ENCODE data around the gene FNDC3B. TPM values are rescaled to one million over a fixed set of nuclear protein-coding genes. Genes with fewer than 3 reads are reported as not detected.

FNDC3B gene
- total RNA-seq, 2 donors from 2014 or later: 80.6 to 107 TPM

DNA sequence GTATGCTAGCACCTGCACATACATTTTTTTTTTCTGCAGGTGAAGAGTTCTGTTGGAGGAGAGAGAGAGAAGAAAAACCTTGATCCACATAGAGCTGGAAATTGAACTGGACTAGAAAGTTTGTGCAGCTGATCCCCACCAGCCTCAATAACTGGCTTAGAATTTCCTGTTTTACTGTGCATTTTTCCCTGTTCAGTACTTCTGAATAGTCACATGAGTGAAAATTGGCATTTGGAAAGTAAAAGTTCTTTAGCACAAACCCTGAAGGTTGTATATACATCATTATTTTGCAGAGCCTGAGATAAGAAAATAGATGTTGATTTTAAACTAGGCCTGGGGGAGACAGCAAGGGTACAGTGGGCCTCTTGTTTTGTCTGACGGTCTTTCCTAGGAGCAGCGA lies 366.5 kb downstream of the FNDC3B start:
- H3K36me3 ChIP-seq (ENCODE audit: control insufficient read depth, insufficient read depth, low read length): peaks cover 26% of the 10 kb centered on the region
- no peaks in the 10 kb centered on the region for H3K27me3 Mint-ChIP-seq (ENCODE audit: insufficient read depth)
- H3K9me3 Mint-ChIP-seq: peaks cover 1% of the 10 kb centered on the region
- H3K4me1 ChIP-seq (ENCODE audit: control insufficient read depth, insufficient read depth, low read length): no peaks in the 10 kb centered on the region
- H3K4me1 Mint-ChIP-seq: no peaks in the 10 kb centered on the region
- WGBS, 2 experiments (ENCODE audit: insufficient coverage in 1 of 2, insufficient read length in 1 of 2): 96% methylated on average over 2 of the region's 2 CpGs; no CpG with 5 or more reads in 1 of the 2 experiments
- H3K4me3 ChIP-seq (ENCODE audit: low read length): no peak overlapping the region
- peaks cover 18% of the 10 kb centered on the region for H3K36me3 Mint-ChIP-seq (ENCODE audit: low read depth)
- no peaks in the 10 kb centered on the region for H3K9me3 ChIP-seq (ENCODE audit: control insufficient read depth, low read length)
- no peak overlapping the region for H3K9ac ChIP-seq (ENCODE audit: extremely low read depth, low read length, poor library complexity, severe bottlenecking)
- DNase-seq: no peak
- H3K27me3 ChIP-seq (ENCODE audit: control insufficient read depth, insufficient read depth, low read length, poor library complexity, severe bottlenecking): no peaks in the 10 kb centered on the region
- TF ChIP-seq, protein P1, sequence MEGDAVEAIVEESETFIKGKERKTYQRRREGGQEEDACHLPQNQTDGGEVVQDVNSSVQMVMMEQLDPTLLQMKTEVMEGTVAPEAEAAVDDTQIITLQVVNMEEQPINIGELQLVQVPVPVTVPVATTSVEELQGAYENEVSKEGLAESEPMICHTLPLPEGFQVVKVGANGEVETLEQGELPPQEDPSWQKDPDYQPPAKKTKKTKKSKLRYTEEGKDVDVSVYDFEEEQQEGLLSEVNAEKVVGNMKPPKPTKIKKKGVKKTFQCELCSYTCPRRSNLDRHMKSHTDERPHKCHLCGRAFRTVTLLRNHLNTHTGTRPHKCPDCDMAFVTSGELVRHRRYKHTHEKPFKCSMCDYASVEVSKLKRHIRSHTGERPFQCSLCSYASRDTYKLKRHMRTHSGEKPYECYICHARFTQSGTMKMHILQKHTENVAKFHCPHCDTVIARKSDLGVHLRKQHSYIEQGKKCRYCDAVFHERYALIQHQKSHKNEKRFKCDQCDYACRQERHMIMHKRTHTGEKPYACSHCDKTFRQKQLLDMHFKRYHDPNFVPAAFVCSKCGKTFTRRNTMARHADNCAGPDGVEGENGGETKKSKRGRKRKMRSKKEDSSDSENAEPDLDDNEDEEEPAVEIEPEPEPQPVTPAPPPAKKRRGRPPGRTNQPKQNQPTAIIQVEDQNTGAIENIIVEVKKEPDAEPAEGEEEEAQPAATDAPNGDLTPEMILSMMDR (conservative IDR thresholded peaks at IDR 0.05): no peak
- H3K27ac Mint-ChIP-seq: no peak overlapping the region
- H3K4me3 Mint-ChIP-seq: no peak overlapping the region
- H3K27ac ChIP-seq (ENCODE audit: low read depth, low read length): no peak overlapping the region

DNA sequence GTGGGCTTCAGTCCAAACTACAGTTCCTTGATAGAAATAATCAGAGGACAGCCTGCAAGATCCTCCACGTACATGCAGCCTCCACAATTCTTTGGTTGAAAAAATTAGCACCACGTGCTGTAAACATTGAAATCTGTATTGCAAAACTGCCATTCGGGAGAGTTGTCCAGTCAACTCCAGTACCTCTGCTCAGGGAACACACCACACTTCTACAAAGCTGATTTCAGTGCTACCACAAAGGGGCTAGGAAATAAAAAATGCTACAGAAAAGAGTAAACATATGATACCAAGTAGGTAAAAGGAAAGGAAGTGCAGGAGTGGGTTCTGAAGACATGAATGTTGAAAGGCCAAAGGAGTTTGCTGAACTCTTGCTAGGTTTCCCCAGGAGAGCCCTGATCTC lies 368.5 kb downstream of the FNDC3B start:
- H3K4me1 Mint-ChIP-seq: no peaks in the 10 kb centered on the region
- no peak for DNase-seq
- no peaks in the 10 kb centered on the region for H3K36me3 Mint-ChIP-seq (ENCODE audit: low read depth)
- Histone ChIP-seq H3K27ac (ENCODE audit: low read depth, low read length) (no peak overlapping the region), H3K27me3 (ENCODE audit: control insufficient read depth, insufficient read depth, low read length, poor library complexity, severe bottlenecking) (no peaks in the 10 kb centered on the region), H3K9ac (ENCODE audit: extremely low read depth, low read length, poor library complexity, severe bottlenecking) (no peak overlapping the region), H3K4me1 (ENCODE audit: control insufficient read depth, insufficient read depth, low read length) (no peaks in the 10 kb centered on the region), H3K36me3 (ENCODE audit: control insufficient read depth, insufficient read depth, low read length) (peaks cover 7% of the 10 kb centered on the region), H3K9me3 (ENCODE audit: control insufficient read depth, low read length) (no peaks in the 10 kb centered on the region), H3K4me3 (ENCODE audit: low read length) (no peak overlapping the region)
- TF ChIP-seq, protein P1 (conservative IDR thresholded peaks at IDR 0.05): no peak
- H3K9me3 Mint-ChIP-seq: no peaks in the 10 kb centered on the region
- no peak overlapping the region for H3K4me3 Mint-ChIP-seq
- no peak overlapping the region for H3K27ac Mint-ChIP-seq
- WGBS, 2 experiments (ENCODE audit: insufficient coverage in 1 of 2, insufficient read length in 1 of 2): 93 to 97% methylated on average over 3 of the region's 3 CpGs
- H3K27me3 Mint-ChIP-seq (ENCODE audit: insufficient read depth): no peaks in the 10 kb centered on the region

DNA sequence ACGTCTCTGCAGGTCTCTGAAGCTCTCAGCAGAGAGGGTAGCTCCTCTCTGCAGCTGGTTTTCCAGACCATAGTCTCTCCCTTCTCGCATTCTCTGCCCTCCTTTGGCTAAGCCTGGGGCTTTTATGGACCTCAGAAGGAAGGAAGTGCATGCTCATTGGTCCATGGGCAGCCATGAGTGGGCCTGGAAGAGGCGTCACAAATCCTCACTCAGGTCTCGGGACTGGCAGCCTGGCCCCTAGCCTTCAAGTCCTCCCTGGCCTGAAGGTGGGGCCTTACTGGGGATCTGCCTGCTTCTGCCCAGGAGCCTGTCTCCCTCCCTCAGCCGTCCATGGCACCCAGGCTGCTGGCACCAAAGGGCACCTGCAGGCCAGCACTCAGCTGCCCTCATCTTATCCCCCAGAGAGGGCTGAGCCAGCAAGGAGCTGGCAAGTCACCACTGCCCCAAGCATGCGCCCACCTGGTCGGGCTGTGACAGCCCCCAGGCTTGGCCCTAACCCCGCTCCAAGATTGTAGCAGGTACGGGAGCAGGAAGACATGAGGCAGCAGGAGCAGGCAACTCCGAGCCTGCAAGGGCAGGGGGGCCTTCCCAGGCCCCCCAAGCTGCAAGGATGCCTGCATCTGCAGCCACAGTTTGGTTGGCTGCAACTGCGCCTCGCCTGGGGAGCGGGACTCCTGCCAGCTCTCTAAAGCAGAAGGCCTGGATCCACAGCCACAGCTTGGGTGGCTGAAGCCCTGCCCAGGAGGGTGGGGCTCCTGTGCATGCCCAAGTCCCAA lies 371.5 kb downstream of the FNDC3B start:
- Histone ChIP-seq H3K9me3 (ENCODE audit: control insufficient read depth, low read length) (no peaks in the 10 kb centered on the region), H3K9ac (ENCODE audit: extremely low read depth, low read length, poor library complexity, severe bottlenecking) (no peak overlapping the region), H3K27ac (ENCODE audit: low read depth, low read length) (no peak overlapping the region), H3K36me3 (ENCODE audit: control insufficient read depth, insufficient read depth, low read length) (no peaks in the 10 kb centered on the region), H3K4me1 (ENCODE audit: control insufficient read depth, insufficient read depth, low read length) (no peaks in the 10 kb centered on the region), H3K4me3 (ENCODE audit: low read length) (no peak overlapping the region), H3K27me3 (ENCODE audit: control insufficient read depth, insufficient read depth, low read length, poor library complexity, severe bottlenecking) (no peaks in the 10 kb centered on the region)
- H3K27me3 Mint-ChIP-seq (ENCODE audit: insufficient read depth): no peaks in the 10 kb centered on the region
- no peaks in the 10 kb centered on the region for H3K4me1 Mint-ChIP-seq
- no peaks in the 10 kb centered on the region for H3K9me3 Mint-ChIP-seq
- WGBS, 2 experiments (ENCODE audit: insufficient coverage in 1 of 2, insufficient read length in 1 of 2): 94% methylated on average over 7 to 13 of the region's 13 CpGs
- DNase-seq: peak; percentile 48
- TF ChIP-seq, protein P1 (conservative IDR thresholded peaks at IDR 0.05): no peak
- no peak overlapping the region for H3K27ac Mint-ChIP-seq
- no peak overlapping the region for H3K4me3 Mint-ChIP-seq
- no peaks in the 10 kb centered on the region for H3K36me3 Mint-ChIP-seq (ENCODE audit: low read depth)

All from endodermal cell (in vitro differentiated cells).